Keratinocyte (primary cell): ENCODE measurements around the gene FLT3LG. TPM values are rescaled to one million over a fixed set of nuclear protein-coding genes. Genes with fewer than 3 reads are reported as not detected.
A peak's percentile ranks its signal among the peaks of the same experiment; 100 is the strongest.

Experiments
- DNase-seq: peaks from one replicate; pipeline ENCODE4 v3.0.0-alpha.2; 2011; ENCODE audit warnings: low read depth, missing footprints, low spot score
- FAIRE-seq: peaks from 2 replicates; lab custom pipeline; 2011; peaks lifted over from hg19 to GRCh38; lab: Jason Lieb, UNC
- H2AFZ ChIP-seq: 2 replicates; pipeline ENCODE4 v1.6.0; 2012; ENCODE audit warnings: low read length, control low read depth, inconsistent platforms; ENCODE audit not compliant: control insufficient read depth
- H3K27ac ChIP-seq: 2 replicates; pipeline ENCODE4 v1.5.1; 2011; ENCODE audit warnings: low read length; ENCODE audit not compliant: control insufficient read depth, insufficient read depth
- H3K27me3 ChIP-seq: 3 replicates; pipeline ENCODE4 v1.6.0; 2011; ENCODE audit warnings: low read length; ENCODE audit not compliant: control insufficient read depth, insufficient read depth; ENCODE audit errors: extremely low read depth
- H3K36me3 ChIP-seq, 2 experiments: 2 replicates in 1 of 2; 3 replicates in 1 of 2; pipeline ENCODE4 v1.5.1; 2011; ENCODE audit warnings: low read length in 2 of 2, mild to moderate bottlenecking in 1 of 2; ENCODE audit not compliant: control insufficient read depth in 2 of 2, insufficient read depth in 2 of 2; ENCODE audit errors: extremely low read depth in 1 of 2
- H3K4me1 ChIP-seq: 3 replicates; pipeline ENCODE4 v1.5.1; 2011; ENCODE audit warnings: low read length; ENCODE audit not compliant: control insufficient read depth, insufficient read depth; ENCODE audit errors: extremely low read depth
- H3K4me2 ChIP-seq: 3 replicates; pipeline ENCODE4 v1.6.0; 2011; ENCODE audit warnings: low read depth, low read length; ENCODE audit not compliant: control insufficient read depth, insufficient read depth; ENCODE audit errors: extremely low read depth
- H3K4me3 ChIP-seq, 3 experiments: fragments of 200-600 bp in 1 of 3; sonication (generic) in 1 of 3; 2 replicates in 2 of 3; 3 replicates in 1 of 3; pipeline ENCODE4 v1.5.1; 2011 to 2016; ENCODE audit warnings: low read length in 3 of 3, mild to moderate bottlenecking in 3 of 3, control low read depth in 2 of 3, inconsistent platforms in 1 of 3, low read depth in 1 of 3, mixed read lengths in 1 of 3, mixed run types in 1 of 3, moderate library complexity in 1 of 3; ENCODE audit not compliant: control insufficient read depth in 2 of 3, insufficient read depth in 2 of 3; ENCODE audit errors: extremely low read depth in 1 of 3
- H3K79me2 ChIP-seq: 2 replicates; pipeline ENCODE4 v1.6.0; 2012; ENCODE audit warnings: low read length; ENCODE audit not compliant: control insufficient read depth, insufficient read depth
- H3K9ac ChIP-seq: 3 replicates; pipeline ENCODE4 v1.6.0; 2011; ENCODE audit warnings: low read length; ENCODE audit not compliant: control insufficient read depth, insufficient read depth; ENCODE audit errors: extremely low read depth
- H3K9me1 ChIP-seq: 3 replicates; pipeline ENCODE4 v1.6.0; 2011; ENCODE audit warnings: low read length; ENCODE audit not compliant: control insufficient read depth, insufficient read depth; ENCODE audit errors: extremely low read depth
- H3K9me3 ChIP-seq: 2 replicates; pipeline ENCODE4 v1.5.1; 2012; ENCODE audit warnings: low read depth, low read length; ENCODE audit not compliant: control insufficient read depth
- H4K20me1 ChIP-seq: 3 replicates; pipeline ENCODE4 v1.6.0; 2011; ENCODE audit warnings: low read length; ENCODE audit not compliant: control insufficient read depth, insufficient read depth; ENCODE audit errors: extremely low read depth
- EZH2 ChIP-seq: IDR thresholded peaks from one replicate; pipeline ENCODE4 v1.6.1; 2012; ENCODE audit warnings: inconsistent platforms, mild to moderate bottlenecking, low read length, moderate library complexity
- dilution Hi-C: fragments of 300-500 bp; cut with MboI; formaldehyde crosslinking; loops from one replicate; pipeline ENCODE4 v1.7.0; 2020; ENCODE audit warnings: low sequenced_read_pairs; ENCODE audit not compliant: extremely low pct_ligation_motif_present
- polyA plus RNA-seq, 5 experiments: library from polyadenylated mRNA; depleted of rRNA in 3 of 5; stranded (reverse) in 3 of 5; stranded (forward) in 1 of 5; unstranded in 1 of 5; fragments of >200 nt; gene quantifications; 1 replicate in 1 of 5; 2 replicates in 3 of 5; 3 replicates in 1 of 5; pipeline versions ENCODE4 v1.2.1 to v1.2.3, GENCODE V29; 2011 to 2012; ENCODE audit warnings: missing spikeins in 2 of 5, low read depth in 1 of 5, low replicate concordance in 1 of 5
- TF ChIP-seq, protein P1 (sequence below), 3 experiments: IDR thresholded peaks in 1 of 3; conservative IDR thresholded peaks in 1 of 3; optimal IDR thresholded peaks in 1 of 3; 2 replicates in 2 of 3; 3 replicates in 1 of 3; pipeline versions ENCODE3 to v1.5.1; 2011; ENCODE audit warnings: low read length in 3 of 3, mild to moderate bottlenecking in 3 of 3, moderate library complexity in 2 of 3, control low read depth in 1 of 3, inconsistent platforms in 1 of 3; ENCODE audit not compliant: insufficient read depth in 2 of 3; ENCODE audit errors: extremely low read depth in 1 of 3

Gene FLT3LG
- polyA plus RNA-seq, 1 donor (not counting 4 experiments of a cell fraction or from before 2014, with no cell fraction given) = 0.80 TPM

DNA sequence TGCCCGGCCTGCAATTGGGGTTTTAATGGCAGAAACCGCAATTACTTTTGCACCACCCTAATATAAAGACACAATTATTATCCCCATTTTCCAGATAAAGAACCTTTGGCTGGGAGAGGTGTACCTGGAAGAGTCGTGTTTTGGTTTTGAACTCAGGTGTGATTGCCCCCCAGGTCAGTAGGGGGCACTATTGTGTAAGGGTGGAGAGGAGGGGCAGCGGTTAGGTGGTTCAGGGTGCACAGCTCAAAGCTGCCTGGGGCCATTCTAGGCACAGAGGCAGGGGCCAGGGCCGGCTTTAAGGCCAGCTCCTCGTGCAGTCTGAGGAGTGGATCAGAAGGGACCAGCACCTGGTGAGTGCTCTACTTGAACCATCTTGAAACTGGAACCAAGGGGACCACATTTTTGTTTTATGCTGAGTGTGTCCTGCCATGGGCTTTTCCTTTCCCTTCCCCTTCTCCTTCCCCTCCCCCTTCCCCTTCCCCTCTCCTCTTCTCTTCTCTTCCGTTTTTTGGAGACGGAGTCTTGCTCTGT is 32.6 kb downstream of the FLT3LG start:
- Histone ChIP-seq H3K4me3 (no peak overlapping the region), H3K27ac (no peak overlapping the region), H3K4me2 (no peak overlapping the region), H3K9ac (no peak overlapping the region), H3K79me2 (no peaks in the 10 kb centered on the region), H2AFZ (no peak overlapping the region), H3K27me3 (no peaks in the 10 kb centered on the region), H3K9me1 (no peaks in the 10 kb centered on the region), H4K20me1 (no peaks in the 10 kb centered on the region), H3K4me1 (peaks cover under 1% of the 10 kb centered on the region), H3K9me3 (no peaks in the 10 kb centered on the region), H3K36me3 (no peaks in the 10 kb centered on the region)
- TF ChIP-seq EZH2 = no peak
- TF ChIP-seq, protein P1, sequence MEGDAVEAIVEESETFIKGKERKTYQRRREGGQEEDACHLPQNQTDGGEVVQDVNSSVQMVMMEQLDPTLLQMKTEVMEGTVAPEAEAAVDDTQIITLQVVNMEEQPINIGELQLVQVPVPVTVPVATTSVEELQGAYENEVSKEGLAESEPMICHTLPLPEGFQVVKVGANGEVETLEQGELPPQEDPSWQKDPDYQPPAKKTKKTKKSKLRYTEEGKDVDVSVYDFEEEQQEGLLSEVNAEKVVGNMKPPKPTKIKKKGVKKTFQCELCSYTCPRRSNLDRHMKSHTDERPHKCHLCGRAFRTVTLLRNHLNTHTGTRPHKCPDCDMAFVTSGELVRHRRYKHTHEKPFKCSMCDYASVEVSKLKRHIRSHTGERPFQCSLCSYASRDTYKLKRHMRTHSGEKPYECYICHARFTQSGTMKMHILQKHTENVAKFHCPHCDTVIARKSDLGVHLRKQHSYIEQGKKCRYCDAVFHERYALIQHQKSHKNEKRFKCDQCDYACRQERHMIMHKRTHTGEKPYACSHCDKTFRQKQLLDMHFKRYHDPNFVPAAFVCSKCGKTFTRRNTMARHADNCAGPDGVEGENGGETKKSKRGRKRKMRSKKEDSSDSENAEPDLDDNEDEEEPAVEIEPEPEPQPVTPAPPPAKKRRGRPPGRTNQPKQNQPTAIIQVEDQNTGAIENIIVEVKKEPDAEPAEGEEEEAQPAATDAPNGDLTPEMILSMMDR (optimal IDR thresholded peaks at IDR 0.05 in 1 of 3, IDR thresholded peaks at IDR 0.05 in 1 of 3, conservative IDR thresholded peaks at IDR 0.05 in 1 of 3; ENCODE audit: extremely low read depth in 1 of 3, insufficient read depth in 2 of 3, low read length in 3 of 3) = peak; percentile 88 to 96 (median 91)
- FAIRE-seq (peak; percentile 23), DNase-seq (no peak)
- dilution Hi-C loops = no loop called here

DNA sequence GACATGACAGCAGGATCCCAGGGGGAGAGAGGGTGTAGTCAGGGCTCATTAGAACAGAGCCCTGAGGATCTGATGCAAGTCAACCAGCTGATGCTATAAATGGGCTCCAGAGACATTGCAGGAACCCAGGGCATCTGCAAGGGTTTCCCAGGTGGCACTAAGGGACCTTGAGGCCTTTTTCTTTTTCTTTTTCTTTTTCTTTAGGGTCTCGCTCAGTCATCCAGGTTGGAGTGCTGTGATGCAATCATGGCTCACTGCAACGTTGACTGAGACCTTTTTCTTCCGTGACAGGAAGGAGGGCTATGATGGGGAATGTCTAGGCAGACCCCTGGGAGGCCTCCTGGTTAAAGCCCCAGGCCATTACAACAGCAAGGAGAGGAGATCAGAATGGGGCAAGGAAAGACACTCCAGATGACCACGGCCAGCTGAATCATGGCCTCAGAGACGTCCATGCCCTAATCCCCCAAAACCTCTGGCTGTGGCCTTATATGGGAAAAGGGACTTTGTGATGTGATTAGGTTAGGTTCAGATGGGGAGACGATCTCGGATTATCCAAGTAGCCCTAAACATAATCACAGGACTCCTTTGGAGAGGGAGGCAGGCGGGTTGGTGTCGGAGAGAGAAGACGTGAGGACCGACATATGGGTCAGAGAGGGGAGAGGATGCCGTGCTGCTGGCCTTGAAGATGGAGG is 33.9 kb downstream of the FLT3LG start:
- Histone ChIP-seq H3K4me2 (no peak overlapping the region), H3K36me3 (no peaks in the 10 kb centered on the region), H4K20me1 (no peaks in the 10 kb centered on the region), H3K4me3 (no peak overlapping the region), H3K27ac (no peak overlapping the region), H3K9me3 (no peaks in the 10 kb centered on the region), H3K27me3 (no peaks in the 10 kb centered on the region), H3K79me2 (no peaks in the 10 kb centered on the region), H3K9ac (no peak overlapping the region), H2AFZ (no peak overlapping the region), H3K9me1 (no peaks in the 10 kb centered on the region), H3K4me1 (peaks cover 9% of the 10 kb centered on the region)
- FAIRE-seq = no peak
- DNase-seq = no peak
- TF ChIP-seq, protein P1 (optimal IDR thresholded peaks at IDR 0.05 in 1 of 3, IDR thresholded peaks at IDR 0.05 in 1 of 3, conservative IDR thresholded peaks at IDR 0.05 in 1 of 3; ENCODE audit: extremely low read depth in 1 of 3, insufficient read depth in 2 of 3, low read length in 3 of 3) = no peak
- TF ChIP-seq EZH2 = no peak
- dilution Hi-C loops = no loop called here
